Glomerular endothelial cell (primary cell): ENCODE data around the gene HSPA6. TPM values are rescaled to one million over a fixed set of nuclear protein-coding genes. Genes with fewer than 3 reads are reported as not detected.
"Not testable (repeated sequence)": the region's sequence is repeated elsewhere in the genome, so short reads cannot be mapped to it uniquely, and the experiment has no call there.

ENCODE experiments used
- DNase-seq: peaks from one replicate; pipeline ENCODE4 v3.0.0-alpha.2; 2011; ENCODE audit warnings: low read depth, low spot score; ENCODE audit errors: extremely low read depth
- total RNA-seq: library from RNA; depleted of rRNA; stranded (reverse); fragments of >200 nt; gene quantifications from 2 replicates; pipeline ENCODE4 v1.2.3, GENCODE V29; 2015

HSPA6 gene
- 0.06 TPM in 1 of 2 replicates, not detected in the other for total RNA-seq

DNA sequence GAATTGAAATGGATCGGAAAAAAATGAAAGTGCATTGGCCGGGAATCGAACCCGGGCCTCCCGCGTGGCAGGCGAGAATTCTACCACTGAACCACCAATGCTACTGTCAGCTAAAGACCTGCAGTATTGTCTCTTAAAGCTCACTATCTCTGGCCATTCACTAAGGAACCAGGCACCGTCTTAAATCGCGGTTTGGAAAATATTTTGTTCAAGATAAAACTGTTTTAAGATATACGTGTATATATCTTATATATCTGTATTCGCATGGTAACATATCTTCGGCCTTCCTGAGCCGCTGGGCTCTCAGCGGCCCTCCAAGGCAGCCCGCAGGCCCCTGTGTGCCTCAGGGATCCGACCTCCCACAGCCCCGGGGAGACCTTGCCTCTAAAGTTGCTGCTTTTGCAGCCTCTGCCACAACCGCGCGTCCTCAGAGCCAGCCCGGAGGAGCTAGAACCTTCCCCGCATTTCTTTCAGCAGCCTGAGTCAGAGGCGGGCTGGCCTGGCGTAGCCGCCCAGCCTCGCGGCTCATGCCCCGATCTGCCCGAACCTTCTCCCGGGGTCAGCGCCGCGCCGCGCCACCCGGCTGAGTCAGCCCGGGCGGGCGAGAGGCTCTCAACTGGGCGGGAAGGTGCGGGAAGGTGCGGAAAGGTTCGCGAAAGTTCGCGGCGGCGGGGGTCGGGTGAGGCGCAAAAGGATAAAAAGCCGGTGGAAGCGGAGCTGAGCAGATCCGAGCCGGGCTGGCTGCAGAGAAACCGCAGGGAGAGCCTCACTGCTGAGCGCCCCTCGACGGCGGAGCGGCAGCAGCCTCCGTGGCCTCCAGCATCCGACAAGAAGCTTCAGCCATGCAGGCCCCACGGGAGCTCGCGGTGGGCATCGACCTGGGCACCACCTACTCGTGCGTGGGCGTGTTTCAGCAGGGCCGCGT is at the start of gene HSPA6:
Gene HSPA6 (plus strand): TSS at position 724 of the 925 bp plus-strand sequence. CDS start 119 bp downstream, at position 843.
- DNase-seq, result peak; percentile 54

DNA sequence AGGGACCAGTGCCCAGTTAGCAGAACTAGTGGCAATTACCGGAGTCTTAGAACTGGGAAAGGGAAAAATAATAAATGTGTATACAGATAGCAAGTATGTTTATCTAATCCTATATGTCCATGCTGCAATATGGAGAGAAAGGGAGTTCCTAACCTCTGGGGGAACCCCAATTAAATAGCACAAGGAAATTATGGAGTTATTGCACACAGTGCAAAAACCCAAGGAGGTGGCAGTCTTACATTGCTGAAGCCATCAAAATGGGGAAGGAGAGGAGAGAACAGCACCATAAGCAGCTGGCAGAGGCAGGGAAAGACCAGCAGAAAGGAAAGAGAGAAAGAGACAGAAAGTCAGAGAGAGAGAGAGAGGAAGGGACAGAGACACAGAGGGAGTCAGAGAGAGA is 46.6 kb upstream of the HSPA6 start:
- DNase-seq, result not testable (repeated sequence)

DNA sequence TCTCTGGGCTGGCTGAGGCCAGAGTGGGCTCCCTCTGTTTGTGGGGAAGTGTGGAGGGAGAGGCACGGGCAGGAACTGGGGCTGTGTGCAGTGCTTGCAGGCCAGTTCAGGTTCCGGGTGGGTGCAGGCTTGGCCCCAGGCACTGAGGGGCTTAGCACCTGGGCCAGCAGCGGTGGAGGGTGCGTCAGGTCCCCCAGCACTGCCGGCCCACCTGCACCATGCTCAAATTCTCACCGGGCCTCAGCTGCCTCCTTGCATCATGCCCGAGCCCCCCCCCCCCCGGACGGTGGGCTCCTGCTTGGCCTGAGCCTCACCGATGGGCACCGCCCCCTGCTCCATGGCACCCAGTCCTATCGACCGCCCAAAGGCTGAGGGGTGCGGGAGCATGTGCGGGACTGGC is 45.4 kb upstream of the HSPA6 start:
- no peak for DNase-seq

DNA sequence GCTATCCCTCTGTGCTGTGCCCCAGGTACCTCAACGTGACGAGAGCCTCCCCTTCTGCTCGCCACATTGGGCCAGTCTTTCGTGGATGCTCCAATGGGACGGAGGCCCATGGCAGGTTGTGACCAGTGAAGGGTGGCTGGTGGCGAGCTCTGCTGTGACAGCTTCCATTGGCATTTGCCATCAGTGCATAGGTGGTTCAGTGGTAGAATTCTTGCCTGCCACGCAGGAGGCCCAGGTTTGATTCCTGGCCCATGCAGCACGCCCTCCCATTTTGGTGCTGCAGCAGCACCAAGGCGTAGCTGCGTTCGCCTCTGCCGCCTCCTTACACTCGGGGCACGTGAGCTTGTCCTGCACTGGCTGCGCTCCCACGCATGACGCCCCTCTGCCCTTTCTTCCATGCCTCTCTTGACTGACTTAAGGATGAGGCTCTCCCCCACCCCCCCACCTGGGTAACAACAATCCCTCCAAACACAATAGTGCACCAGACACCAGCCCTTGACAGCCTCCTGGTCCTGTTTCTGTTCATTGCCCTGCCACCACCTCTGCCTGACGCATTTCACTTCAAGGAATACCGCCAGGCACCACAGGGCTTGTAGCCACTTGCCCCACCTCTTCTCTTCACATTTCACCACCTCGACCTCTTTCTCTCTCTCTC is 43.8 kb upstream of the HSPA6 start:
- no peak for DNase-seq

DNA sequence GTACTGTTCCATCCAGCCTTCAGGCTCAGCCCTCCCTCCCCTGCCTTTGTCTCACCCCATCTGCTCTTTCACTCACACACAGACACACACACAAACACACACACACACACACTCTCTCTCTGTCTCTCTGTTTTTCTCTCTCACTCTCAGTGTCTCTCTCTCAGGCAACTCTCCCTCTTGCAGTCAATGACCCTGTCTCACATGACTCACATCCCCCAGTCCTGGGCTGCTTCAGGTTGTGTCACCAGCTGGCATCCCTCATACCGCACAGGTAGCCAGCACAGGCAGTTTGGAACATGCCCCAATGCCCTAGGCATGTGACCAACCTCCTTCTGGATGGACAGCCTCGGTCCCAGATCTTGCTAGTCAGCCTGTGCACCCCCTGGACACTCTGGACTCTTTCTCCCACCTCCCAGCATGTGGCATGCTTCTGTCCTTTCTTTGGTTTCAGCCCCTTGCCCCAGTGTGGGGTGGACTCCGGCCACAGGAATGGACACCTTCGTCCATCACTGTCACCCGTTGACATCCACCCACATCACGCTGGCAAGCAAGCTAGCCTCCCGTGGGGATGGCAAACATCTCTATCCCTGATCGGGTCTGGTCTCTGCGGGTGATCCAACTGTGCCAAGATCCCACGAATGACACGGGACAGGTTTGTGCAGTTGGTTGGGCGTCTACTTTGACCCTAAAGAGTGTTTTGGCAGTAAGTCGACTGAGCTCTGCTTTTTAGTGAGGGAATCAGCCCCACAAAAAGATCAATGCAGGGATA is 42.5 kb upstream of the HSPA6 start:
- no peak for DNase-seq

DNA sequence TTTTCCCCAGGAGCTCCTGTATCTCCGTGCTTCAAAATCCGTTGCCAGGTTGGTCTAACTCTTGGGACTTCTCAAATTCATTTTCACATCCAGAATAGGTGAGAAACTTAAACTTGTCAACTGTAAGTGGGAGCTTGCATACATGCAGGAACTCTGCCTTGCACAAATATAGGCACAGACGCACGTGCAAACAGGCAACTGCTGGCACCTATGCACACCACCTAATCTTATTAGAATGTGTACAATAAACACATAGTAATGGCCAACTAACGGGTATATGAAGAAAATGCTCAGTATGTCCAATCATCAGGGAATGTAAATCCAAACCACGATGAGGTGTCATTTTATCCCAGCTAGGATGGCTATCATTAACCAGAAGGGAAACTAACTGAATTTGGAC is 41.7 kb upstream of the HSPA6 start:
- DNase-seq, result no peak

DNA sequence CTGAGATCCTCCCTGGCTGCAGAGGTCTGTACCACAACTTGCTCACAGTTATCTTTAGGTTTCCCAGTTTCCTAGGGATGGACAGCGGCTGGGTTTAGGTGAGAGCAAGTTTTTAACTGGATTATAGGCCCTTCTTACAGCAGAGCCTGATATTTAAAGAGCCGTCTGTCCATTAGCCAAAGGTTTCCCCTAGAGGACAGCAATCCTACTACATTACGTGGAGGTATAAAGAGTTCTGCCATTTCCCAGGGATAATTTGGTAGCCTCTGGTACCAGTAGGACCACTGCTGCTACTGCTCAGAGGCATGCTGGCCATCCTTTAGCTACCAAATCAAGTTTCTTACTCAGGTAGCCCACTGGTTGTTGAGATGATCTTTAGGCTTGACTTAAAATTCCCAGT is 41.0 kb upstream of the HSPA6 start:
- DNase-seq, result no peak

DNA sequence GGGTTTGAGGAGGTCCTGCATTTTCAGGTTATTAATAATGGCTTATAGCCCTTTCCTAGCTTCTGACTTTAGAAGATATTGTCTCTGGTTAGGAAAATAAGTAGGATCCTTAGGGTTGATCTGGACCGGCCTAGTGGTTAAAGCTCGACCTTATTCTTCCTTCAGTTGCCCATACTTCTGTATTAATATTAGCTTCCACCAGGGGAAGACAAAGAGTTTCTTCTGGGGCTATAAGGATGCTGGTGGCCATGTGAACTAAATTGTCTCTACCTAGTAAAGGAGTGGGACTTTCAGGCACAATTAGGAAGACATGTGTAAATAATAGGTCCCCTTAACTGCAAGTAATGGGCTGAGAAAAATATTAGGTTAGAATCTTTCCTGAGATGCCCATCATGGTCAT is 39.7 kb upstream of the HSPA6 start:
- no peak for DNase-seq

DNA sequence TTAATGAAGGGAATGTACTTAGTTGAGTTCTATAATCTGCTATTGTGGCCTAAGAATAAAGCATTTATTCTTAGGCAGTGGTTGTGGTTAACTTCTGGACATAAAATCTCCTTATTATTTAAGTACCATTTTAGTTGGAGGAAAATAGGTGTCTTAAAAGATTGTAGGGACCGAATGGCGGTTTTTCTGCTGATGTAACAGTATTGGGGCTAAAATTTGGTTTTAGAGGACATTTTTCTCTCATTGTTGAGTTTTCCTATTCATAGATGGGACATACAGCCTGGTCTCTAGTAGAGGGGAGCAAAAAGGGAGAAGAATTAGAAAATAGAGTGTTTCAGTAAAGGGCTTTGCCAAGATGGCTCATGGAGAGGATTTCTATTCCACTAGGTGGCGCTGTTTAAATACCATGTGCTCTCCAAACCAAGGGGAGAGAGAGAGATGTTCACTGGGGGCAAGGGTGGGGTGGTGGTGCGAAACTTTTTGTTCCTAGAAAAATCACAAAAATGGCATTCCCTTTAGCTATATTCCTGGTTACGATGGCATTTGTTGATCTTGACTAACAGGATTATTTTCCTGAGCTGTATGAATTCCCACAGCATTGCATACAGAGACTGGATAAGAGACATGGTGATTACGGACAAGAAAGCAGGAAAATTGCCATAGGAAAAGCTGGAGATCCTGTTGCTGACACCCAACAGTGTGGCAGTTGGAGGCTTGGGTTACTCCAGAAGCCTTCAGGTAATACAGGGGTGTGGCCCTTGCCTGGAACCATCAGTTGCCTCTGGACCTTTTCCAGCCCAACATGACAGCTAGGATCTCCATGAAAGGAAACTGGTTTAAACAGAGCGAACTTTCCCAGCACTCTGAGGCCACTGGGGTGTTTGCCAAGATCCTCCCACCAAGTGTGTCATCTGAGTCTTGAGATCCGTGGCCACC is 37.3 kb upstream of the HSPA6 start:
- DNase-seq, result peak; percentile 50

DNA sequence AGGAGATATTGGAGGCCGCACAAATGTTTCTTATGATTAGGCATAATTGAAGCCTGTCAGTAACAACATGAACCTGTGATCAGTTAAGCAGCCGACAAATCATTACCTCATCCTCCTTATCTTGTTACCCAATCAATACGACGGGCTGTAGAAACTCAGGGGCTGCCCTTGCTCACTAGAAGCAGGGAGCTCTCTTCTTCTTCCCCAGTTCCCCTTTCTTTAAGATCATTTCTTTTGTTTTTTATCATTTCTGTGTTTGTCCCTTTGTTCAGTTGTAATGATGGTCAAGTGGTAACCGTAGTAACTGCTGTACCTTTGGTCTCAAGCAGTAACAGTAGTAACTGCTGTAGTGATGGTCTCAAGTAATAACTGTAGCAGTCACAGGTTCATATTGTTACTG is 32.9 kb upstream of the HSPA6 start:
- DNase-seq, result no peak

DNA sequence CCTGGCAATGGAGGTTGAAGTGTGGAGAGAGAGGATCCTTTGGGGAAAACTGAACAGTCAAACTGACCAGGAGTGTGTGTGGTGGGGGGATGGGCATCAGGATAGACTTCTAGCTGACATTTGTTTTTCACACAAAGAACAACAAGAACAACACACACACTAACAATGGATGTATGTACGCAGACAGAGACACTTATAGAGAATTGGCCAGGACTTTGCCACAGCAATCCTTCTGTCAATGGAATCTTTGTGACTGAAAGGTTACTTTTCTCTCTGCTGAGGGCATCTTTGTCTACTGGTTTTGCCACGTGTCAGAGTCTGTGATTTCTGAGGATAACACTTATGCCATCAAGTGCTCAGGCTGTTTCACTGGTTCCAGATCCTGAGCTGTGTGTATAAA is 31.5 kb upstream of the HSPA6 start:
- DNase-seq, result no peak

DNA sequence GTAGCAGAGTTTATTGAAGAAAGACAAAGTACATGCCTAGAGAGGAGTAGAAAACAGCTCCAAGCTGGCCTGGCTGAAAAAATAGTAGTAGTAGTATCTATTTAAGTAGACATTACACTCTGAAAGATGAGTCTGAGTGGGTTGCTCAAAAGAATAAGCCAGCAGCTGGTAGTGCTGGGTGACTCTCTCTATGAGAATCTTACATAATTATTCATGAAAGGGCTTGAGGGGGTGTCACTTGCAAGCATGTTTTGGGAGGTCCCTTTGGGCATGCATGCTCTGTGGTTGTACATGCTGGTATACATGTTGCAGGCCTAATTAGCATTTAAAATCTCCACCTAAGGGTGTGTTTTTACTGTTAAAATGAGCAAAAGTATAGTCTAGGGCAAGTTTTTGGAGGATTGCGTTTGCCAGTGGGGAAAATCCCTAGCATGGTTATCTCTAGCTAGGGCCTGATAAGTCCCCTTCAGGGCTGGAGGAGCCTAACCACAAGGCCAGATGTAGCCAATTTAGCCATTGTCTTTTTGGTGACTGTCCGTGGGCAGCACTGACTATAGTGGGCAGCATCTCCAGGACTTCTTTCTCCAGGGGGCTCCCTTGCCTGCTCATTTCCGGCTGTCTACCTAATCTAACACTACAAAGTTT is 30.1 kb upstream of the HSPA6 start:
- DNase-seq, result no peak

DNA sequence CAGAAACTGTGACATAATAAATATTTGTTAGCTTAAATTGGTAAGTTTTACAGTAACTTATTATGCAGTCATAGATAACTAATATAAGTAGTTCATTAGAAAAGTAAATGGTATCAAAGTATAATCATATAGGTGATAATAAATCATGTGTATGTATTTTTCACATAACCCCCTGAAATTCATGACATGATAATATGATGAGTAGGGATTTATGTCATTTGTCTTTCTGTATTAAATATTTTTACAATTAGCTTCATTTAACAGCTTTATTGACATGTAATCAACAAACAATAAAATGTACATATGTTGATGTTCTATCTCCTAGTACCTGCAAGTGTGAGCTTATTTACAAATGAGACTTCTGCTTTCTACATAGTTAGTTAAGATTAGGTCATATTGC is 28.9 kb upstream of the HSPA6 start:
- DNase-seq, result no peak

DNA sequence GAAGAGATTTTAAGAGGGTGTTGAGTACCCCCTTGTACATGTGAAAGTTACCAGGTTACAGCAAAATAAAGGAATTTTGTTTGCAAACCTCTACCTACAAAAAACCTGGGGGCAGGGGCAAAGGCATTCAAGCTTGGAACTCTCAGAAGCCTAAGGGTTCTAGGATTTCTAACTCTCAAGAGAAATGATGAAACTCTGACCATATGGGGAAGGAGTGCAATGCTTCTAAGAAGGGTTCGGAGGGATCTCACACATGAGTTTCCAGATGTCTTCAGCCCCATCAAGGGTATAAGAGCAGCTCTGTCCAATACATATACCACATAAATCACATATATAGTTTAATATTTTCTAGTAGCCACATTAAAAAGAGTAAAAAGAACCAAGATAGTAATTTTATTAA is 26.4 kb upstream of the HSPA6 start:
- DNase-seq, result no peak

DNA sequence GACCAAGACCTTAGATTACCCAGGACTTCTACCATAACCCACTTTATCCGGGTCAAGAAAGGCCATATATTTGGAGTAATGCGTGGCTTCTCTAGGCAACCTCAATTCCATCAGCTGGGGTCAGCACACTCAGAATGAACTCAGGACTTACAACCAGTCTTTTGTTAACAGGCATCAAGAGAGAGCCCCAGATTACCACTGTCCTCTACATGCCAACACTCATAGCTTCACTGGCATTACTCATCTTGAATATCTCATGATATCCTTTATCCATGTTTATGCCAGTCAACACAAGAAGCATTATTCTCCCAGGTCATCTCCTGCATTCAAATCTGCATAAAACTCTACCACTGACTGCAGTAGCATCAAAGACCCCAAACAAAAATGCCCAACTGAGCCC is 25.7 kb upstream of the HSPA6 start:
- no peak for DNase-seq

DNA sequence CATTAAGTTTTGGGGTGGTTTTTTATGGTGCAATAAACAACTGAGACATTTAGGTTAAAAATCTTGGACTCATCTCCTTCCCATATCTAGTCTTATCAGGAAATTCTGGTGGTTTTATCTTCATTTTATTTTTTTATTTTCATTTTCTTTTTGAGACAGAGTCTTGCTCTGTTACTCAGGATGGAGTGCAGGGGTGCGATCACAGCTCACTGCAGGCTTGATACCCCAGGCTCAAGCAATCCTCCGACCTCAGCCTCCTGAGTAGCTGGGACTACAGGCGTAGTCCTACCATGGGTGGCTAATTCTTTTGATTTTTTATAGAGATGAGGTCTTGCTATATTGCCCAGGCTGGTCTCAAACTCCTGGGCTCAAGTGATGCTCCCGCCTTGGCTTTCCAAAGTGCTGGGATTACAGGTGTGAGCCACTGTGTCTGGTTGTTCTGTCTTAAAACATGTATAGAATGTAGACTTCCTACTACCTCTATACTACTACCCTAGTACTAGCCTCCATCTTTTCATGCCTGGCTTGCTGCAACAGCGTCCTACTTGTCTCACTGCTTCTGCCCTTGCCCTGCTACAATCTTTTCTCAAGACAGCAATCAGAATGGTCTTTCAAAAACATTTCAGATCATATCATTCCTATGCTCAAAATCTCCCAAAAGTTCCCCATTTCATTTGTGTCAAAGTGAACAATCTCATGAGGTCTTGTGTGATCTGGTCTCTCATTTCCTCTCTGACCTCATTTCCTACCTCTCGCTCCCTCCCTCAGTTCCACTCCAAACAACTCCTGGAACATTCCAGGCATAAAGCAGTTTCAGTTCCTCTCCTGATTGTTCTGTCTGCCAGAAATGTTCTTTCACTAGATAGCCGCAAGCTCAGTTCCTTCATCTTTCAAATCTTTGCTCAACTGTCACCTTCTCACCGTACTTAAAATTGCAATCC is 25.0 kb upstream of the HSPA6 start:
- DNase-seq, result no peak

DNA sequence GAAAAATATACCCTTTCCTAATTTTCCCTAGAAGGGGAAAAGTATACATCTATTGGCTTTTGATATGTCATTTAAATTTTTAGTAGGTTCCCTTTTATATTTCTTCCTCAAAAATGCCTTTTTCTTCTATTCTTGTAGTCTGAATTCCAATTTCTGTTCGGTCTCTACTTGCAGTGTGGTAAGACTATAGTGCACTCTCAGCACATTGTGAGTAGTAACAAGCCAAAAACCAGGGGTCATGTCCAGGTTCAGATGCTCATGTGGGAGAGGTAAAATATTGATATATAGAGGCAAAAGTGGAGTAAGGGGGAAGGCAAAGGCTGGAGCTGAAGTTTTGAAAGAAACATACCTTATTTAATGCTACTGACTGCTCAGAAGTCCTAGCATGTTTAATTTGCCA is 23.1 kb upstream of the HSPA6 start:
- no peak for DNase-seq

DNA sequence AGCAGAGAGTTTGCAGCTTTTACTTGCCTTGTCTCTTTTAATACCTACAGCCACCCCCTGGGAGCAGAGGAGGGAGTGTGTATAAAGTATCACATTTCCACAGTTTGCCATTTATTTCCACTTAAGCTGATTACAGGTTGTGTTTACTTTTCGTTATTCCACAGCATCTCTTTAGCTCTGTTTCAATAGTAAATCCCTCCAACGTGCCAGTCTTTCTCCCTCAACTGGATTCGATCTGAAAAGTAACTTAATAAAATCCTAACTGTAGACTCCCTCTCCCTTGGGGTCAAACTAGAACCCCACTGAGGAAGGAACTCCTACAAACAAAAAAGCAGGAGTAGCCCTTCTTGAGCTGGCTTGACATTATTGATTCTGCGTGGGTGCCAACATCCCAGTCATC is 22.2 kb upstream of the HSPA6 start:
- no peak for DNase-seq
